Measurements from ENCODE around the gene TEPSIN.

- no peak for TF ChIP-seq POLR2A (IDR thresholded peaks at IDR 0.05)
- no peak for TF ChIP-seq EP300 (IDR thresholded peaks at IDR 0.05)
These were observed 8.6 kb upstream of the TEPSIN start for GRCh38 chr17:81247339-81247990.

Measured in upper lobe of left lung (tissue), 4 donors.